ENCODE data around the gene RAB39A. TPM values are rescaled to one million over a fixed set of nuclear protein-coding genes. Genes with fewer than 3 reads are reported as not detected.
A peak's percentile ranks its signal among the peaks of the same experiment; 100 is the strongest.

RAB39A gene
- total and polyA plus RNA-seq, 11 donors = 0.19 to 4.7 (median 0.32) TPM; not detected in 2

GRCh38 chr11:107953446-107953845 is 25.2 kb downstream of the RAB39A start:
- H3K9me3 ChIP-seq = no peaks in the 10 kb centered on the region
- peaks cover 0 to 24% (median 0%) of the 10 kb centered on the region in 12 donors for H3K4me1 ChIP-seq
- TF ChIP-seq CTCF (IDR thresholded peaks at IDR 0.05) (no peak), POLR2A (IDR thresholded peaks at IDR 0.05) (no peak)
- H3K36me3 ChIP-seq = no peaks in the 10 kb centered on the region
- ATAC-seq = no peak
- H3K4me3 ChIP-seq = no peak overlapping the region
- peak overlapping the region in 1 of 12 donors; percentile 18 for H3K27ac ChIP-seq
- no peaks in the 10 kb centered on the region for H3K27me3 ChIP-seq
- intact Hi-C loops (cut with DNase I) = no loop called here
- no peak for DNase-seq
- 56 to 67% (median 61%) methylated on average over 3 of the region's 3 CpGs for WGBS, 4 donors

- no peaks in the 10 kb centered on the region for H3K27me3 ChIP-seq
- H3K4me1 ChIP-seq = peaks cover 0 to 24% (median 0%) of the 10 kb centered on the region in 12 donors
- H3K9me3 ChIP-seq = no peaks in the 10 kb centered on the region
- H3K4me3 ChIP-seq = no peak overlapping the region
- DNase-seq = no peak
- intact Hi-C loops (cut with DNase I) = no loop called here
- H3K27ac ChIP-seq = peak overlapping the region in 1 of 12 donors; percentile 70
- no peak for ATAC-seq
- TF ChIP-seq CTCF (IDR thresholded peaks at IDR 0.05) (no peak), POLR2A (IDR thresholded peaks at IDR 0.05) (no peak)
- 83 to 94% (median 90%) methylated on average over 1 of the region's 1 CpG for WGBS, 4 donors
- no peaks in the 10 kb centered on the region for H3K36me3 ChIP-seq
Observed at GRCh38 chr11:107956543-107956942, 28.3 kb downstream of the RAB39A start.

- peaks cover 0 to 24% (median 0%) of the 10 kb centered on the region in 12 donors for H3K4me1 ChIP-seq
- DNase-seq = no peak
- H3K36me3 ChIP-seq = no peaks in the 10 kb centered on the region
- WGBS, 4 donors = 2 to 10% (median 7%) methylated on average over 1 of the region's 1 CpG
- peak in 3 of 4 donors; percentile 50 to 57 (median 55) for ATAC-seq
- no peak overlapping the region for H3K4me3 ChIP-seq
- H3K9me3 ChIP-seq = no peaks in the 10 kb centered on the region
- TF ChIP-seq CTCF (IDR thresholded peaks at IDR 0.05) (no peak), POLR2A (IDR thresholded peaks at IDR 0.05) (no peak)
- H3K27me3 ChIP-seq = no peaks in the 10 kb centered on the region
- peak overlapping the region in 1 of 12 donors; percentile 70 for H3K27ac ChIP-seq
- intact Hi-C loops (cut with DNase I) = no loop called here
Observed at GRCh38 chr11:107957109-107957588, 28.9 kb downstream of the RAB39A start.

- TF ChIP-seq POLR2A (IDR thresholded peaks at IDR 0.05) (no peak), CTCF (IDR thresholded peaks at IDR 0.05) (no peak)
- intact Hi-C loops (cut with DNase I) = no loop called here
- WGBS, 4 donors = 72 to 82% (median 76%) methylated on average over 3 of the region's 3 CpGs
Observed at GRCh38 chr11:107961480-107961879, 33.2 kb downstream of the RAB39A start.

More at GRCh38 chr11:107961480-107961879, 33.2 kb downstream of the RAB39A start:
- H3K9me3 ChIP-seq = no peaks in the 10 kb centered on the region
- H3K4me3 ChIP-seq = no peak overlapping the region
- no peaks in the 10 kb centered on the region for H3K36me3 ChIP-seq
- ATAC-seq (no peak), DNase-seq (no peak)
- H3K4me1 ChIP-seq = peaks cover 0 to 19% (median 0%) of the 10 kb centered on the region in 12 donors
- H3K27me3 ChIP-seq = no peaks in the 10 kb centered on the region
- no peak overlapping the region for H3K27ac ChIP-seq

Measured in heart left ventricle (tissue), 16 donors.